Heart left ventricle (tissue), 16 donors: ENCODE measurements around the gene LENG1. TPM values are rescaled to one million over a fixed set of nuclear protein-coding genes. Genes with fewer than 3 reads are reported as not detected.
A peak's percentile ranks its signal among the peaks of the same experiment; 100 is the strongest.

Source experiments
- ATAC-seq, 4 donors: fragments of 200-7000 bp; cut with Tn5 transposase; one replicate each; pipeline ENCODE4 v1.9.1; 2020 to 2022; ENCODE audit warnings: moderate library complexity in 4 of 4, mild to moderate bottlenecking in 3 of 4, moderate number of reproducible peaks in 1 of 4
- DNase-seq, 5 donors: peaks; one replicate each; pipeline ENCODE4 v3.0.0-alpha.2; 2020
- H3K27ac ChIP-seq, 12 donors: fragments of 200-600 bp; sonication (generic) in 4 of 12; one replicate each; pipeline versions ENCODE4 v1.5.0 to v1.8.0; 2016 to 2022; ENCODE audit warnings: mild to moderate bottlenecking in 2 of 12
- H3K27me3 ChIP-seq, 9 donors: fragments of 200-600 bp; sonication (generic) in 2 of 9; one replicate each; pipeline versions ENCODE4 v1.5.1 to v1.8.0; 2016 to 2022; ENCODE audit warnings: mild to moderate bottlenecking in 3 of 9
- H3K36me3 ChIP-seq, 9 donors: fragments of 200-600 bp; sonication (generic) in 2 of 9; one replicate each; pipeline versions ENCODE4 v1.5.0 to v1.8.0; 2018 to 2022; ENCODE audit warnings: mild to moderate bottlenecking in 2 of 9
- H3K4me1 ChIP-seq, 12 donors: fragments of 200-600 bp; sonication (generic) in 4 of 12; one replicate each; pipeline versions ENCODE4 v1.5.0 to v1.8.0; 2016 to 2022; ENCODE audit warnings: mild to moderate bottlenecking in 3 of 12
- H3K4me3 ChIP-seq, 12 donors: fragments of 200-600 bp; sonication (generic) in 4 of 12; one replicate each; pipeline versions ENCODE4 v1.5.0 to v1.8.0; 2017 to 2022; ENCODE audit warnings: mild to moderate bottlenecking in 9 of 12, moderate library complexity in 4 of 12
- H3K9me3 ChIP-seq, 12 donors: fragments of 200-600 bp; sonication (generic) in 4 of 12; one replicate each; pipeline versions ENCODE4 v1.5.0 to v1.8.0; 2016 to 2022; ENCODE audit warnings: mild to moderate bottlenecking in 1 of 12
- CTCF ChIP-seq, 12 donors: fragments of 200-600 bp; sonication (generic) in 4 of 12; IDR thresholded peaks; one replicate each; pipeline versions ENCODE4 v1.5.0 to v1.8.0; 2018 to 2022; ENCODE audit warnings: antibody characterized with exemption in 12 of 12, mild to moderate bottlenecking in 5 of 12
- POLR2A ChIP-seq, 2 donors: fragments of 450-650 bp; IDR thresholded peaks; one replicate each; pipeline ENCODE4 v1.6.1; 2017; ENCODE audit warnings: antibody characterized with exemption in 2 of 2, mild to moderate bottlenecking in 2 of 2, moderate library complexity in 2 of 2
- WGBS, 4 donors: extraction: QIAGEN DNeasy Blood & Tissue Kit in 2 of 4; methylation state at CpG; one replicate each; pipeline versions ENCODE4 v1.1.5 to v1.1.7; 2013 to 2018; 5-methylcytosine and 5-hydroxymethylcytosine counted together
- intact Hi-C, 10 donors: fragments of 100-400 bp; cut with DNase I; formaldehyde crosslinking; loops; one replicate each; pipeline versions ENCODE4 v1.11.1 to v1.14.2; 2022
- polyA plus RNA-seq, 2 donors: library from polyadenylated mRNA; stranded (reverse); fragments of 200-250 nt; gene quantifications; one replicate each; pipeline ENCODE4 v1.2.3, GENCODE V29; 2013
- total RNA-seq, 9 donors: library from RNA; depleted of rRNA in 2 of 9; stranded (reverse); fragments of >200 nt in 2 of 9; fragmentation: NEBNext Ultra II Directional in 3 of 9; extraction: Animal tissue kit (Norgen Biotek cat#: 25700) in 3 of 9; gene quantifications; one replicate each; pipeline versions ENCODE4 v1.1.0 to v1.2.4, GENCODE V29; 2016 to 2023
- donor health status: ischemic (EF 13 %, LVEDD 7.1; RV severe dilation, severe dysfunction).
- donor health status: healthy with polysubstance abuse.
- donor health status: DM: no; HTN: yes; CAD: no.
- donor health status: DM: no; HTN: no; CAD: no.
- donor health status: ischemic (EF 25% LVEDD 6.9; RV normal size, moderate dysfunction).
- donor health status: ischemic (EF 25% LVEDD 5.7; RV mildly dilated, moderate dysfunction).
- donor health status: healthy.
- donor health status: DM: yes; HTN: yes; CAD: no.
- donor health status: ischemic (EF 35%, LVEDD 5.7; RV mildly dilated, moderate dysfunction).
- donor health status: nonischemic (EF 11% LVEDD 7.7; RV severe dilation, severe dysfunction).
- donor health status: DM: yes; HTN: yes; CAD: no.
- donor health status: PGD.
- donor health status: ischemic (EF 29% LVEDD 5.4; RV normal size, mild dysfunction).
- donor health status: nonischemic (EF 23%, LVEDD 6.1; RV moderate dilation, normal function).

The LENG1 gene
- total and polyA plus RNA-seq, 11 donors: 5.4 to 18.6 (median 7.0) TPM

- WGBS, 4 donors: 12 to 42% (median 25%) methylated on average over 13 to 28 of the region's 28 CpGs
- peak overlapping the region; percentile 57 to 99 (median 80) for H3K4me3 ChIP-seq
- TF ChIP-seq POLR2A (IDR thresholded peaks at IDR 0.05) (no peak), CTCF (IDR thresholded peaks at IDR 0.05) (no peak)
- H3K27ac ChIP-seq: peak overlapping the region in 11 of 12 donors; percentile 82 to 95 (median 92)
- H3K27me3 ChIP-seq: no peaks in the 10 kb centered on the region
- peaks cover 4 to 26% (median 22%) of the 10 kb centered on the region in 12 donors for H3K4me1 ChIP-seq
- ATAC-seq: peak; percentile 13 to 62 (median 35)
- peaks cover 0 to 44% (median 32%) of the 10 kb centered on the region in 9 donors for H3K36me3 ChIP-seq
- intact Hi-C loops: loop anchor here in 3 of 10 donors (1.0 kb wide), 3 partner anchors 11 to 23 kb away; partner anchors contain the start of genes NDUFA3 (in 2 of the 3) and CNOT3 (in 1 of the 3)
- no peaks in the 10 kb centered on the region for H3K9me3 ChIP-seq
- DNase-seq: peak in 3 of 5 donors; percentile 49 to 56 (median 50)
These were observed 45.0 kb downstream of the LENG1 start for GRCh38 chr19:54114340-54115108.

- no peaks in the 10 kb centered on the region for H3K9me3 ChIP-seq
These were observed 49.9 kb downstream of the LENG1 start for GRCh38 chr19:54109651-54110050.

GRCh38 chr19:54108496-54108895, 51.0 kb downstream of the LENG1 start:
- Histone ChIP-seq H3K4me1 (peaks cover 2 to 11% (median 4%) of the 10 kb centered on the region in 12 donors), H3K36me3 (peaks cover 0 to 76% (median 62%) of the 10 kb centered on the region in 9 donors), H3K27ac (no peak overlapping the region), H3K9me3 (no peaks in the 10 kb centered on the region), H3K27me3 (no peaks in the 10 kb centered on the region), H3K4me3 (no peak overlapping the region)
- TF ChIP-seq POLR2A (IDR thresholded peaks at IDR 0.05) (no peak), CTCF (IDR thresholded peaks at IDR 0.05) (no peak)
- intact Hi-C loops: loop anchor here in 1 of 10 donors (10.0 kb wide), 1 partner anchor 234 kb away; no protein-coding TSS in a partner anchor
- WGBS, 4 donors: 67 to 73% (median 68%) methylated on average over 6 to 7 of the region's 7 CpGs
- ATAC-seq (no peak), DNase-seq (no peak)

More at GRCh38 chr19:54109651-54110050, 49.9 kb downstream of the LENG1 start:
- TF ChIP-seq POLR2A (IDR thresholded peaks at IDR 0.05) (no peak), CTCF (IDR thresholded peaks at IDR 0.05) (no peak)
- no peak overlapping the region for H3K27ac ChIP-seq
- WGBS, 4 donors: 70 to 80% (median 73%) methylated on average over 6 of the region's 6 CpGs
- no peak overlapping the region for H3K4me3 ChIP-seq
- DNase-seq: peak in 1 of 5 donors; percentile 13
- H3K36me3 ChIP-seq: peaks cover 0 to 76% (median 62%) of the 10 kb centered on the region in 9 donors
- no peaks in the 10 kb centered on the region for H3K27me3 ChIP-seq
- intact Hi-C loops: loop anchor here in 1 of 10 donors (10.0 kb wide), 1 partner anchor 235 kb away; no protein-coding TSS in a partner anchor
- peak in 1 of 4 donors; percentile 32 for ATAC-seq
- H3K4me1 ChIP-seq: peaks cover 0 to 11% (median 9%) of the 10 kb centered on the region in 12 donors

GRCh38 chr19:54107876-54108490, 51.5 kb downstream of the LENG1 start:
- no peak overlapping the region for H3K4me3 ChIP-seq
- no peak overlapping the region for H3K27ac ChIP-seq
- H3K36me3 ChIP-seq: peaks cover 0 to 76% (median 62%) of the 10 kb centered on the region in 9 donors
- ATAC-seq (no peak), DNase-seq (peak in 1 of 5 donors; percentile 20)
- no peaks in the 10 kb centered on the region for H3K27me3 ChIP-seq
- no peak for TF ChIP-seq POLR2A (IDR thresholded peaks at IDR 0.05)
- no peak for TF ChIP-seq CTCF (IDR thresholded peaks at IDR 0.05)
- H3K4me1 ChIP-seq: peaks cover 3 to 14% (median 7%) of the 10 kb centered on the region in 12 donors
- intact Hi-C loops: loop anchor here in 1 of 10 donors (10.0 kb wide), 1 partner anchor 233 kb away; no protein-coding TSS in a partner anchor
- H3K9me3 ChIP-seq: no peaks in the 10 kb centered on the region
- WGBS, 4 donors: 78 to 82% (median 79%) methylated on average over 17 to 21 of the region's 21 CpGs
